BLaER1 (cell line): ENCODE results near the gene WNT7A.
A peak's percentile ranks its signal among the peaks of the same experiment; 100 is the strongest.

Source experiments
- H3K27ac ChIP-seq: shearing (Covaris generic); formaldehyde crosslinking; 2 replicates; pipeline ENCODE4 v1.8.1; 2022
- H3K27me3 ChIP-seq: shearing (Covaris generic); formaldehyde crosslinking; 2 replicates; pipeline ENCODE4 v1.8.1; 2022
- H3K36me3 ChIP-seq: shearing (Covaris generic); formaldehyde crosslinking; 2 replicates; pipeline ENCODE4 v1.8.1; 2022
- H3K4me1 ChIP-seq: shearing (Covaris generic); formaldehyde crosslinking; 2 replicates; pipeline ENCODE4 v1.8.1; 2022
- H3K4me2 ChIP-seq: shearing (Covaris generic); formaldehyde crosslinking; 2 replicates; pipeline ENCODE4 v1.8.1; 2022
- H3K4me3 ChIP-seq: shearing (Covaris generic); formaldehyde crosslinking; 2 replicates; pipeline ENCODE4 v1.8.1; 2022
- H3K9ac ChIP-seq: shearing (Covaris generic); formaldehyde crosslinking; 2 replicates; pipeline ENCODE4 v1.8.1; 2022
- H3K9me3 ChIP-seq: shearing (Covaris generic); formaldehyde crosslinking; 2 replicates; pipeline ENCODE4 v1.8.1; 2022
- H4K20me1 ChIP-seq: shearing (Covaris generic); formaldehyde crosslinking; 2 replicates; pipeline ENCODE4 v1.8.1; 2022
- Cebpa-rat ChIP-seq: shearing (Covaris generic); IDR thresholded peaks from 2 replicates; pipeline ENCODE4 v1.8.1; 2022

WNT7A gene

DNA sequence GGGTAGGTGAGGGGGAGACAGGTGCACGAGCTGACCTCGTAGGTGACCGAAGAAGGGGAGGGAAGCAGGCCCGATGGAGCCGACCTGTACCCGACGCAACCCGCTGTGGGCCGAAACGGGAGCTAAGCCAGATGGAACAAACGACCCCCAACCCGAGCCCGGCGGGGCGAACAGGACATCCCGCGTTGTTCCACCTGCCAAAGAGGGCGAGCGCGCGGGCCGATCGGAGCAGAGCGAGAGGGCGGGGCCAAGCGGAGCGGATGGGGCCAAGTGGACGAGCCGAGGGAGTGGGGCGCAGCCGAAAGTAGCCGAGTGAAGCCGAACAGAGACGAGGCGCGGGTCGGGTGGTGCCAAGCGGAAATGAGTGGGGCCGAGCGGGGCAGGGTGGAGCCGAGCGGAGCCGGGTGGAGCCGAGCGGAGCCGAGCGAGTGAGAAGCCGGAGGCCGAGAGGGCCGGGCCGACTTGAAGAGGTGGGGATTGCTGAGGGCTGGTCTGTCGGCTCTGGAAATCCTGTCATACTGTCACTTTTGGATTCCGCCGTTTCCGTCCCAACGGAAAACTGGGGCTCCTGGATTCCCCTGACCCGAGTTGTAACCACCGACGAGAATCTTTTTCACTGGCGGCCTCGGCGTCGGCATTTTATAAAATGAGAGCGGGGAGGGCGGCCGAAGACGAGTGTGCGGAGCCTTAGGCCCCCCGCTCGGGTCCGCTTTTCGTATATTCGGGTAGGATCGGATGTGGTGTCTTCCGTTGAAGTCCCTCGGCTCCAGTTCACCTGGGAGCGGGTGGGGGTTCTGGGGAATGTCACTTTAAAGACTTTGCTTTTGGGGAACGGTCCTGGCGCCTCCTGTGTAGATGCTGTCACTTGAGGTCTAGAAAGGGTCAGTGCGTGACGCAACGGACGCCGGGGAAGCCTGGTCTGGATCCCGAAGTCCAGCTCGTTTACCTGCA, 15.6 kb upstream of the WNT7A start:
- peak overlapping the region; percentile 99 for H3K4me2 ChIP-seq
- no peaks in the 10 kb centered on the region for H3K36me3 ChIP-seq
- H3K9me3 ChIP-seq = peaks cover 14% of the 10 kb centered on the region
- no peaks in the 10 kb centered on the region for H4K20me1 ChIP-seq
- no peak for TF ChIP-seq Cebpa-rat
- H3K27me3 ChIP-seq = no peaks in the 10 kb centered on the region
- H3K4me1 ChIP-seq = peaks cover 19% of the 10 kb centered on the region
- peak overlapping the region; percentile 78 for H3K9ac ChIP-seq
- peak overlapping the region; percentile 71 for H3K4me3 ChIP-seq
- H3K27ac ChIP-seq = peak overlapping the region; percentile 37

DNA sequence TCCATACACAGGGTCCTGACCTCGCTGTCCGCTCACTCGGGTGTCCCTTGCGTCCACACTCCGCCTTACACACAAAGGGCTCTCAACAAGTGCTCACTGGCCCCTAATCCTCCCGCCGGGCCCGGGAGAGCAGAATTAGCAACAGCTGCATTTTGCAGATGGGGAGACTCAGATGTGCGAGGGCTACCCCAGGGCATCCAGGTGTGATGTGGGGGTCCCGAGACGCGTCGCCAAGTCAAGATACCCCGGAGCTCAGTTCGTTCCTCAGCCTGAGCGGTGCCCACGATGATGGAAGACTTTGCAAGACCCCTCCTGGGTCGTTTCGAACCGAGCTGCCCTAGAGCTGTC, 14.9 kb upstream of the WNT7A start:
- Histone ChIP-seq H3K9me3 (peaks cover 7% of the 10 kb centered on the region), H3K27ac (no peak overlapping the region), H4K20me1 (no peaks in the 10 kb centered on the region), H3K4me1 (peaks cover 26% of the 10 kb centered on the region), H3K36me3 (no peaks in the 10 kb centered on the region), H3K4me3 (peak overlapping the region; percentile 71), H3K9ac (0 out of 2 replicates have a peak overlapping the region, but pooled peaks have one; percentile 78), H3K4me2 (peak overlapping the region; percentile 99), H3K27me3 (no peaks in the 10 kb centered on the region)
- no peak for TF ChIP-seq Cebpa-rat

DNA sequence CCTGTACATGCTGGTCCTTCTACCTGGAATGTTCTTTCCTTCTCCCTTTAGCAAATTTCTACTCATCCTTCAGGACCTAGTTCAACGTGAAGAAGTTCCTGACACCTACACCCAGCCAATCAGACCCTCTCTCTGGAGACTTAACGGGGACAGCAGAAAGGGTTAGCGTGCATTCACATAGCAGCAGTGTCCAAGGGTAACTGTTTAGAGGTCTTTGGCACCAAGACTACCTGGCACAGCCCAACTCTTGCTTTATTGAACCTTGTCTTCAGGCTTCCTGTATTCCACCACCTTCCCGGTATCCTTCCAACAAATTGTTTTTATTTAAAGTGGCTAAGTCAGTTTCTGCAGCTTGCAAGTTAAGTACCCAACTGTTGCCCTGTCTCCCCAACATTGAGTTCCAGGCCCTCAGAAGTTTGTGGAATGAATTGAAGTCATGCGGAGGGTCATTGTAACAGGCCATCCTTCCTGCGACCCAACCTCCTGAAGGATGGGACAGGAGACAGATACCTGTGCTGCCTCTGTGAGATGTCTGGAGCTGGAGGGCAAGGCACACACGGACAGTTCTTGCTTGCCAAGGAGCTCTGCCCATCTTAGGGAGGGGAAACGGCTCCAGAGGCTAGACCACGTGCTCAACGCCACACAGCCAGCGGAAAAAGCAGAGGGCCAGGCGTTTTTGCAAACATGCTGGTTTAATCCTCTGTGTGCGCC, 14.4 kb upstream of the WNT7A start:
- no peaks in the 10 kb centered on the region for H3K27me3 ChIP-seq
- no peak overlapping the region for H3K4me2 ChIP-seq
- peaks cover 26% of the 10 kb centered on the region for H3K4me1 ChIP-seq
- H3K36me3 ChIP-seq = no peaks in the 10 kb centered on the region
- H3K9ac ChIP-seq = no peak overlapping the region
- peaks cover 3% of the 10 kb centered on the region; the same call in 1 of the 2 replicates for H3K9me3 ChIP-seq
- TF ChIP-seq Cebpa-rat = no peak
- H3K27ac ChIP-seq = no peak overlapping the region
- no peaks in the 10 kb centered on the region for H4K20me1 ChIP-seq
- no peak overlapping the region for H3K4me3 ChIP-seq

DNA sequence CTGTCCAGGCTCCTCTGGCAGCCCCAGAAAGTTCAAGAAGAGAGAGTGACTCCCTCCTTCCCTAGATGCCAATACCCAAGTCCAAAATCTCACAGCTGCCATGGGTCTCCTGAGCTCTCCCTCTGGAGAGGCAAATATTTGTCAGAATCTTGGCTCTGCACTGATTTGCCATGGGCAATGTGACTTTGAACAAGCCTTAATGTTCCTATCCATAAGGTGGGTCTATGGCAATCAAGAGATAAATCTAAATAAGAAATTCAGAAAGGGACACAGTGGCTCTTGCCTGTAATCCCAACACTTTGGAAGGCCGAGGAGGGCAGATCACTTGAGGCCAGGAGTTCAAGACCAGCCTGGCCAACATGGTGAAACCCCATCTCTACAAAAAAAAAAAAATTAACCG, 12.4 kb upstream of the WNT7A start:
- Histone ChIP-seq H4K20me1 (no peaks in the 10 kb centered on the region), H3K36me3 (no peaks in the 10 kb centered on the region), H3K9me3 (no peaks in the 10 kb centered on the region; the same call in 1 of the 2 replicates), H3K27me3 (no peaks in the 10 kb centered on the region), H3K4me3 (no peak overlapping the region), H3K4me2 (no peak overlapping the region), H3K9ac (no peak overlapping the region), H3K27ac (no peak overlapping the region), H3K4me1 (peaks cover 26% of the 10 kb centered on the region)
- TF ChIP-seq Cebpa-rat = no peak

DNA sequence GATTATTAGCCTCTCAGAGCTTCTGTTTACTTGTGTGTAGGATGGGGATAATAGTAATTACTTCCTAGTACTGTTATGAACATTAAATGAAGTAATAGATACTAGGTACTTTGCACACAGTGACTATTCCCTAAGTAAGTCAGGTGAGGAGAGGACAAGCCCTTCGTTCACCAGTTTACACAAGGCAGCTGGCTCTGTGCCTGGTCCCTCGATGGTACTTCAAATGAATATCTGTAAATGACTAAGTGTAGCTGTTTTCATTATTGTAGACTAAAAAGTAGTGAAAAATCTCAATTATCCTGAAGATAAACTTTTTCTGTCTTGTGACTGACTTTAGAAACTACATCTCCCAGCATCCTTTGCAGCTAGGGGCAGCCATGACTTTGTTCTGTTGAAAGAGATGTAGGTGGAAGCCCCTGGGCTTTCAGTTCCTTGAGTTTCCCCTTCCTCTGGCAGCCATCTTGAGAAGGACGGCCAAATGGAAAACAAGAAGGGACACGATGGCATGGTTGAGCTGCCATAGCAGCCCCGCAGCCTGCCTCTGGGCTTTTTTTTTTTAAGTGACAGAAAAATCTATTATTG, 11.7 kb upstream of the WNT7A start:
- Histone ChIP-seq H3K36me3 (no peaks in the 10 kb centered on the region), H3K4me1 (peaks cover 26% of the 10 kb centered on the region), H3K4me3 (no peak overlapping the region), H4K20me1 (no peaks in the 10 kb centered on the region), H3K4me2 (peak overlapping the region; percentile 79; the same call in 1 of the 2 replicates), H3K27ac (no peak overlapping the region), H3K27me3 (no peaks in the 10 kb centered on the region), H3K9ac (no peak overlapping the region), H3K9me3 (no peaks in the 10 kb centered on the region; the same call in 1 of the 2 replicates)
- no peak for TF ChIP-seq Cebpa-rat

DNA sequence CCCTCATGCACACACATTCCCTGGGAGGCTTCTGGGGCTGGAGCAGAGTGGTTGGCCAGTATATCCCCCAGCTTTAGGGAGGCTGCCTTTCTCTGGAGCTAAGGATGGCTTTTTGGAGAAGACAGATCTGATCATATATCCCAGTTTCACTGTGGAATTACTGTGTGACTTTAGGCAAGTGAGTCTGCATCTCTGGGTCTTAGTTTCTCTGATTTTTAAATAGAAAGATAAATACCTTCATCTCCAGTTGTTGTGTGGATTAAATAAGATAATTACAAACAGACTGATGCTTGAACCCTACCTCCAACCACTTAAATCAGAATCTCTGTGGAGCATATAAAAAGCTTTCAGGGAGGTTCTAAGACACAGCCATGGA, 11.1 kb upstream of the WNT7A start:
- no peaks in the 10 kb centered on the region for H4K20me1 ChIP-seq
- no peaks in the 10 kb centered on the region for H3K36me3 ChIP-seq
- peak overlapping the region; percentile 79 for H3K4me2 ChIP-seq
- no peak overlapping the region for H3K4me3 ChIP-seq
- H3K9me3 ChIP-seq = no peaks in the 10 kb centered on the region; the same call in 1 of the 2 replicates
- peaks cover 20% of the 10 kb centered on the region for H3K4me1 ChIP-seq
- H3K9ac ChIP-seq = no peak overlapping the region; the same call in 1 of the 2 replicates
- no peak for TF ChIP-seq Cebpa-rat
- H3K27me3 ChIP-seq = no peaks in the 10 kb centered on the region
- H3K27ac ChIP-seq = peak overlapping the region; percentile 66; the same call in 1 of the 2 replicates

DNA sequence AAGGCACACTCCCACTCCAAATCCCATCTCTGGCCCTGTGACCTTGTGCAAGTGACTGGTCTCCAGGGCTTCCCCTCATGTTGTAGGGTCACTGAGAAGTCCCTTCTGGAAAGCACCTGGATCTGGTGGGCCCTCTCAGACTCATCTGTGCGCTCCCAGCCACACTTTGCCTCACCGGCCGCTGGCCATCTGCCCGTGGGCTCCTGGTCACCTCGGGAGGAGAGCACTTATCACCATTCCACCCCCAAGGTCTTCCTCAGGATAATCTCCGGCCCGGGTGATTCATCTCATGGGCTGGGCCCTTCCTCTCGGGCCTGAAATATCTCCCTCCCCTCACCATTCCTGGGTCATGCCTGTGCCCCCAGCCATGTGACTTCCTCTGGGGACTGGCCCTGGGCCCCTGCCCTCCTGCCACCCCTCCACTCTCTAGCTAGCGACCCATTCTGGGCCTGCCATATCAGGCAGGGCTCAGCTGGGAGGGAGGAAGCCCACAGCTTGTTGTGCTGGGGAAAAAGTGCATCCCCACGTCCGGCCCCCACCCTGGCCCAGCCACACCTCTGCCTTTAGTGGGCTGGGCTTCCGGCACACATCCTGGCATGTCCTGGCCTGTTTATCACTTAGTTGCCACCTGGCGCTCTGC, 10.6 kb upstream of the WNT7A start:
- Histone ChIP-seq H3K9me3 (no peaks in the 10 kb centered on the region; the same call in 1 of the 2 replicates), H3K36me3 (no peaks in the 10 kb centered on the region), H3K9ac (no peak overlapping the region; the same call in 1 of the 2 replicates), H4K20me1 (no peaks in the 10 kb centered on the region), H3K27ac (peak overlapping the region; percentile 66; the same call in 1 of the 2 replicates), H3K27me3 (no peaks in the 10 kb centered on the region), H3K4me1 (peaks cover 18% of the 10 kb centered on the region), H3K4me2 (peak overlapping the region; percentile 79), H3K4me3 (no peak overlapping the region)
- no peak for TF ChIP-seq Cebpa-rat

DNA sequence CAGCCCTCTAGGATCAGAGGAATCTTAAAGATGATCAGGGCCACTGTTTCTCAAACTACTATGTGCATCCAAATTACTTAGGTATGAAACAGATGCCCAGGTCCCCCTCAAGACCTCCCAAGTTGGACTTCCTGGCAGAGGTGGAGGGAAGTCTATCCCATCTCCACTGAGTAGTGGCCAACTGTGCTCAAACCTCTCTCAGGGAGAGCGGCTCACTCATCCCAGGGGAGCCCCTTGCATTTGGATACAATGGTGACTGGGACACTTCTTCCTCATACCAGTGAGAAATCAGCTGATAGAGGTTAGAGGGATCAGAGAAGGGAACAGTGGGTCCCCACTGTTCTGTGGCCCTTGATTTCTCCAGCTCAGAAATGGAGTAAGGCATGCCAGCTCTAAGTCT, 8.7 kb upstream of the WNT7A start:
- no peaks in the 10 kb centered on the region for H3K36me3 ChIP-seq

DNA sequence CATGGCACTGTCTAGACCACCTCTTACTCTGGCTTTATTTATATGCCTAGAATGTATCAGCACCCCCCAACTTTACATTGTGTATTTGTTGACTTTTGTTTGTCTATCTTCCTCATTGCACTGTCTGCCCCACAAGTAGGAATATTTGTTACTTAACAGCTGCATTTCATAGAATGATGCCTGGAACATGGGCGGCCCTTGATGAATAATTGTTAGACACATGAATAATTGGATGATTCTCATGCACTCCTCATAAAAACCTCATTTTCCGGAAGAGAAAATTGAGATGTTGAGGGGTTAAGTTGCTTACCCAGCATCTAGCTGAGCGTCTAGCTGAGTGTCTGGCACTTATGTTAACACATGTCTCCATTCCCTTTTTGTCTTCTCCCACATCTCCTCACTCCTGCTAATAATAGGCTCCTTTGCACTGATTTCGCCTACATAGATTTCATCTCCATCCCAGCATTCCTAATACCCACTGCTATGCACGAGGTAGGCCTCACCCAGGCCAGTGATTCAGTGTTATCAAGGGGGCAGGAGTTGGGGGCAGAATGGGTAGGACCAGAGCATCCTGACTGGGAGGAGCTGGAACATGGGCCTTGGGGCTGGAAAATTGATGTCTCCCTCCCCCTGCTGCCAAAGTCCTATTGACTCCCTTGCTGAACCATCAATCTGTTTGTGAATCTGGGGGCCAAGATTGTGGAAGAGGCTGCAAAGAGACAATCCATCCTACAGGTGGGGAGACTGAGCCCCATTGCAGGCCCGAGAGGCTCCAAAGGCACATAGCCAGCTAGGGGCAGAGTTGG, 7.8 kb upstream of the WNT7A start:
- Histone ChIP-seq H4K20me1 (no peaks in the 10 kb centered on the region), H3K4me3 (no peak overlapping the region), H3K4me1 (peaks cover 18% of the 10 kb centered on the region), H3K36me3 (no peaks in the 10 kb centered on the region), H3K9ac (no peak overlapping the region), H3K27me3 (peaks cover 12% of the 10 kb centered on the region; the same call in 1 of the 2 replicates), H3K9me3 (no peaks in the 10 kb centered on the region; the same call in 1 of the 2 replicates), H3K4me2 (no peak overlapping the region), H3K27ac (no peak overlapping the region)
- TF ChIP-seq Cebpa-rat = no peak

More for the DNA sequence above, 8.7 kb upstream of the WNT7A start:
- Histone ChIP-seq H3K4me2 (no peak overlapping the region), H3K9ac (no peak overlapping the region), H3K9me3 (no peaks in the 10 kb centered on the region; the same call in 1 of the 2 replicates), H3K27ac (no peak overlapping the region), H3K27me3 (peaks cover 5% of the 10 kb centered on the region; the same call in 1 of the 2 replicates), H4K20me1 (no peaks in the 10 kb centered on the region), H3K4me1 (peaks cover 18% of the 10 kb centered on the region), H3K4me3 (no peak overlapping the region)
- TF ChIP-seq Cebpa-rat = no peak
